ENCODE results near the gene GBP2.
"Not testable (repeated sequence)": the region's sequence is repeated elsewhere in the genome, so short reads cannot be mapped to it uniquely, and the experiment has no call there.

Gene GBP2

DNA sequence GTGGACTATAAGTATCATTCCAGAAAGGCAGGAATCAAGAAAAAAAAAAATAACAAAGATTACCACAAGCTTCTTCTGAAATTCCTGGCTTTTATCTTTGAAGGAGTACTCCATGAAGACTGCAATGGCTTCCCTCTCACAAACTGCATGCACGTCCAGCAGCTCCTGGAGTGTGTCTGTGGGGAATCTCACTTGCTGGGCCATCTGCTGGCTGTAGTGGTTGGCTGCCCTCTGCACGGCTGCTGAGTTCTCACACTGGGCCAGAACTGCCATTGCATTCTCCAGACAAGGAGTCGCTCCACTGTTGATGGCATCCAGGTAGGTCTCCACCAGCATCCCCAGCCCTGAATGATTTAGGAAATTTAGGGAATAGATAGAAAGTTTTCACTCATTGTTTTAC lies 23.3 kb upstream of the GBP2 start:
- no peak overlapping the region for H3K4me3 ChIP-seq (ENCODE audit: low read depth, low read length)
- no peaks in the 10 kb centered on the region for H3K27me3 ChIP-seq (ENCODE audit: control insufficient read depth, insufficient read depth, low read length)
- H3K9me3 ChIP-seq (ENCODE audit: control insufficient read depth, insufficient read depth, low read length): no peaks in the 10 kb centered on the region
- H3K36me3 ChIP-seq (ENCODE audit: control insufficient read depth, insufficient read depth, low read length): no peaks in the 10 kb centered on the region
- H3K9ac ChIP-seq (ENCODE audit: low read depth, low read length): no peak overlapping the region
- no peaks in the 10 kb centered on the region for H3K4me1 ChIP-seq (ENCODE audit: control insufficient read depth, insufficient read depth, low read length)

DNA sequence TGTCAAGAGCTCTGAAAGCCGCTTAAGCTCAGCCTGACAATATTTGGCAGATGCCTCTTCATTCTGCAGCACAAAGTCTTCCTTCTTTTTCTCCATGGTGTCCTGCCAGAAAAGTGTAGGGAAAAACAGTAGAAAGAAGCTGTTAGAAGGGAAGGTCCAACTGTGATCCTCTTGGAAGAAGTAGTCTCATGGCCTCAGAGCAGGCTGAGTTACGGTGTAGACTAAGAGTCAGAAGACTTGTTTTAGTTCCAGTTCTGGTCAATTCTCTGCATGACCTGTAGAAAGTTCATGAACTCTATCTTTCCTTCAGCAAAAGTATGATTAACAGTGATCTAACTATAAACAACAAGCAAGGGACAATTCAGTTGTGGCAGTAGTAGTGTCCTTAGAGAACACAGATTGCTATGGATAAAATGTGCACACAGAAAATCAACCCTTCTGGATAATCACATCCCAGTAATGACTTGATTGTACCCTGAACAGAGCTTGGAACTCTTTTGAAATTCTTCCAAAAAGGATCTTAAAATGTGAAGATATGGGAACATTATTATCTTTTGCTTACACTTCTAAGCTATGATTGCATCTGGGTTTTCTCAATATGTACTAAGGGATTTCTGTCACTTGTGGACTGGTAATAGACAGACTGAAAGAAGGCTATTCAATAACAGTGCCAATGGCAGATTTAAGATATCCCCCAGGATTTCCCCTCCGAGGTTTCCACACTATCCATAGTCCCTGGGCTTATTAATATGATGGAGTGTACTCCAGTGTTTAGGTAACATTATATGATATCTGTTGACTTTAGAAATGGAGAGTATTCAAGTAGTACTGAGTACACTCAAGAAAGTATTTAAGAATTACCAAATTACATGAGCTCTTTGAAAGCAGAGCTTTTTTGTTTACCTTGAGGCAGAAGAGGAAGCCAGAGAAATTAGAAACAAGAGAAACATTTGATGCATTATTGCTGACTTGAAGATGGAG lies 22.1 kb upstream of the GBP2 start:
- no peaks in the 10 kb centered on the region for H3K9me3 ChIP-seq (ENCODE audit: control insufficient read depth, insufficient read depth, low read length)
- no peak overlapping the region for H3K9ac ChIP-seq (ENCODE audit: low read depth, low read length)
- H3K4me1 ChIP-seq (ENCODE audit: control insufficient read depth, insufficient read depth, low read length): no peaks in the 10 kb centered on the region
- H3K27me3 ChIP-seq (ENCODE audit: control insufficient read depth, insufficient read depth, low read length): no peaks in the 10 kb centered on the region
- no peaks in the 10 kb centered on the region for H3K36me3 ChIP-seq (ENCODE audit: control insufficient read depth, insufficient read depth, low read length)
- H3K4me3 ChIP-seq (ENCODE audit: low read depth, low read length): no peak overlapping the region

DNA sequence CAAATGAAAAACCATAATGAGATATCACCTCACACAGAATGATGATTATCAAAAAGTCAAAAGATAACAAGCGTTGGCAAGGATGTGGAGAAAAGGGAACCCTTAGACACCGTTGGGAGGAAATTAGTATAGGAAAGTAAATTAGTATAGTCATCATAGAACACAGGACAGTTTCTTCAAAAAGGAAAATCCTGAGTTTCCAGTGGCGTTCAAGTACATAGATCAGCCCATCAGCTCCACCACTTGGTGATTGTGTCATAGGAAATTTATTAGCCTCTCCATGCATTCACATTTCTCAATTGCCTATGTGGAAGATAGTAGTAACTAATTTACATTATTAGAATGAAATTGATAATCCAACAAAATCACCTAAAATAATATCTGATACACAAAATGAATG lies 20.8 kb upstream of the GBP2 start:
- no peaks in the 10 kb centered on the region for H3K4me1 ChIP-seq (ENCODE audit: control insufficient read depth, insufficient read depth, low read length)
- no peaks in the 10 kb centered on the region for H3K9me3 ChIP-seq (ENCODE audit: control insufficient read depth, insufficient read depth, low read length)
- no peak overlapping the region for H3K4me3 ChIP-seq (ENCODE audit: low read depth, low read length)

GRCh38 chr1:89143484-89143883 lies 17.6 kb upstream of the GBP2 start:
- no peaks in the 10 kb centered on the region for H3K27me3 ChIP-seq (ENCODE audit: control insufficient read depth, insufficient read depth, low read length)
- no peak overlapping the region for H3K4me3 ChIP-seq (ENCODE audit: low read depth, low read length)
- no peaks in the 10 kb centered on the region for H3K4me1 ChIP-seq (ENCODE audit: control insufficient read depth, insufficient read depth, low read length)
- no peaks in the 10 kb centered on the region for H3K36me3 ChIP-seq (ENCODE audit: control insufficient read depth, insufficient read depth, low read length)
- no peaks in the 10 kb centered on the region for H3K9me3 ChIP-seq (ENCODE audit: control insufficient read depth, insufficient read depth, low read length)
- H3K9ac ChIP-seq (ENCODE audit: low read depth, low read length): no peak overlapping the region

More for the DNA sequence above, 20.8 kb upstream of the GBP2 start:
- Histone ChIP-seq H3K36me3 (ENCODE audit: control insufficient read depth, insufficient read depth, low read length) (no peaks in the 10 kb centered on the region), H3K9ac (ENCODE audit: low read depth, low read length) (no peak overlapping the region), H3K27me3 (ENCODE audit: control insufficient read depth, insufficient read depth, low read length) (no peaks in the 10 kb centered on the region)

DNA sequence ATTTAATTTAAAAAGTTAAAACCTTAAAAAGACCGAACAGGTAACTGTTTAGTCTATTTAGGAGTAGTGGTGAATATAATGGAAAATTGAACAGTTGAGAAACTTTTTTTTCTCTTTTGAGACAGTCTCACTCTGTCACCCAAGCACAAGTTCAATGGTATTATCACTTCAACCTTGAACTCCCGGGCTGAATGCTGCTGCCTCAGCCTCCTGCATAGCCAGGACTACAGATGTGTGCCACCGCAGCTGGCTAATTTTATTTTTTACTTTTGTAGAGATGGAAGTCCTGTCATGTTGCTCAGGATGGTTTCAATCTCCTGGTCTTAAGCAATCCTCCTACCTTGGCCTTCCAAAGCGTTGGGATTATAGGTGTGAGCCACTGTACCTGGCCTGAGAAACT lies 16.2 kb upstream of the GBP2 start:
- Histone ChIP-seq H3K4me3 (ENCODE audit: low read depth, low read length) (no peak overlapping the region), H3K4me1 (ENCODE audit: control insufficient read depth, insufficient read depth, low read length) (no peaks in the 10 kb centered on the region), H3K36me3 (ENCODE audit: control insufficient read depth, insufficient read depth, low read length) (no peaks in the 10 kb centered on the region), H3K9ac (ENCODE audit: low read depth, low read length) (no peak overlapping the region), H3K27me3 (ENCODE audit: control insufficient read depth, insufficient read depth, low read length) (no peaks in the 10 kb centered on the region), H3K9me3 (ENCODE audit: control insufficient read depth, insufficient read depth, low read length) (no peaks in the 10 kb centered on the region)

GRCh38 chr1:89133747-89134146 lies 7.8 kb upstream of the GBP2 start:
- Histone ChIP-seq H3K4me3 (ENCODE audit: low read depth, low read length) (no peak overlapping the region), H3K4me1 (ENCODE audit: control insufficient read depth, insufficient read depth, low read length) (no peaks in the 10 kb centered on the region), H3K9me3 (ENCODE audit: control insufficient read depth, insufficient read depth, low read length) (no peaks in the 10 kb centered on the region), H3K27me3 (ENCODE audit: control insufficient read depth, insufficient read depth, low read length) (no peaks in the 10 kb centered on the region), H3K36me3 (ENCODE audit: control insufficient read depth, insufficient read depth, low read length) (no peaks in the 10 kb centered on the region), H3K9ac (ENCODE audit: low read depth, low read length) (no peak overlapping the region)

DNA sequence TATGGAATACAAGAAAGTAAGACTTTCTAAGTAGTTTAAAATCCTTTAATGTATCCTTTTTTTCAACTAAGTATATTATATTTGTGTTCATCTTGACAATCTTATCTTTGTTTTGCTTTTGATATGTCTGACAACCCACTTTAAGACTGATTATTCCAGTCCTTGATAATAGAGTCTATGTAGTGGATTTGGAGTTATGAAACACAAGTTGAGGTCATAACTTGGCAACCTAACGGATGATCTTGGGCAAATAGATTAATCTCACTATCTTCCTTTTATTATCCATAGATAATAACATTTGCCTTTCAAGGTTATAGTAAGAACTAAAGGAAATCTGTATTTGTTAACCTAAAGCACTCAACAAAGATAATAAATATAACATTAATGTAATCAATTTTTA lies 4.8 kb upstream of the GBP2 start:
- H3K4me3 ChIP-seq (ENCODE audit: low read depth, low read length): no peak overlapping the region
- no peaks in the 10 kb centered on the region for H3K9me3 ChIP-seq (ENCODE audit: control insufficient read depth, insufficient read depth, low read length)
- no peak overlapping the region for H3K9ac ChIP-seq (ENCODE audit: low read depth, low read length)
- no peaks in the 10 kb centered on the region for H3K36me3 ChIP-seq (ENCODE audit: control insufficient read depth, insufficient read depth, low read length)
- no peaks in the 10 kb centered on the region for H3K27me3 ChIP-seq (ENCODE audit: control insufficient read depth, insufficient read depth, low read length)
- H3K4me1 ChIP-seq (ENCODE audit: control insufficient read depth, insufficient read depth, low read length): no peaks in the 10 kb centered on the region

DNA sequence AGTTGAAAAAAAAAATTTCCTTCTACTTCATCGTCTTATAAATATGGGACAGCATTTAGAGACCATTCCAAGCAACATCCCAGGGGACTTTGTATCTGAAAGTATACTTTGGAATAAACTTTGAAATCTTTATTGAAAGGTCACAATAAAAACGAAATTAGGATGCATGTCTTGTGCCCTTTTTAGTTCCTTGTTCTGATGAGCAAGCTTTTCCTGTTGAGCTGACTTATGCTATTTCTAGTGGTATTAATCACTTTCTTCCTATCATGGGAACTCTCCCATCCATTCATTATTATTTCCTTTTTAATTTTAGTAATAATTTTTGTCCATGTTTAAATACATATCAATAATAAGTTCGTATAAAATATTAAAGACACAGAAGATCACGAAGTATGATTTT lies 4.0 kb upstream of the GBP2 start:
- no peaks in the 10 kb centered on the region for H3K36me3 ChIP-seq (ENCODE audit: control insufficient read depth, insufficient read depth, low read length)
- no peak overlapping the region for H3K9ac ChIP-seq (ENCODE audit: low read depth, low read length)
- H3K4me1 ChIP-seq (ENCODE audit: control insufficient read depth, insufficient read depth, low read length): no peaks in the 10 kb centered on the region
- H3K4me3 ChIP-seq (ENCODE audit: low read depth, low read length): no peak overlapping the region
- H3K9me3 ChIP-seq (ENCODE audit: control insufficient read depth, insufficient read depth, low read length): no peaks in the 10 kb centered on the region
- no peaks in the 10 kb centered on the region for H3K27me3 ChIP-seq (ENCODE audit: control insufficient read depth, insufficient read depth, low read length)

DNA sequence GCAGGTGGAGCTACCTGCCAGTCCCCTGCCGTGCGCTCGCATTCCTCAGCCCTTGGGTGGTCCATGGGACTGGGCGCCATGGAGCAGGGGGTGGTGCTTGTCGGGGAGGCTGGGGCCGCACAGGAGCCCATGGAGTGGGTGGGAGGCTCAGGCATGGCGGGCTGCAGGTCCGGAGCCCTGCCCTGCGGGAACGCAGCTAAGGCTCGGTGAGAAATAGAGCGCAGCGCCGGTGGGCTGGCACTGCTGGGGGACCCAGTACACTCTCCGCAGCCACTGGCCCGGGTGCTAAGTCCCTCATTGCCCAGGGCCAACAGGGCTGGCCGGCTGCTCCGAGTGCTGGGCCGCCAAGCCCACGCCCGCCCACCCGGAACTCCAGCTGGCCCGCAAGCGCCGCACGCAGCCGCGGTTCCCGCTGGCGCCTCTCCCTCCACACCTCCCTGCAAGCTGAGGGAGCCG lies 2.1 kb upstream of the GBP2 start:
- not testable (repeated sequence) for H3K9me3 ChIP-seq (ENCODE audit: control insufficient read depth, insufficient read depth, low read length); H3K9ac ChIP-seq (ENCODE audit: low read depth, low read length); H3K36me3 ChIP-seq (ENCODE audit: control insufficient read depth, insufficient read depth, low read length); H3K27me3 ChIP-seq (ENCODE audit: control insufficient read depth, insufficient read depth, low read length); H3K4me1 ChIP-seq (ENCODE audit: control insufficient read depth, insufficient read depth, low read length); H3K4me3 ChIP-seq (ENCODE audit: low read depth, low read length)

- not testable (repeated sequence) for H3K9me3 ChIP-seq (ENCODE audit: control insufficient read depth, insufficient read depth, low read length); H3K4me1 ChIP-seq (ENCODE audit: control insufficient read depth, insufficient read depth, low read length); H3K4me3 ChIP-seq (ENCODE audit: low read depth, low read length); H3K9ac ChIP-seq (ENCODE audit: low read depth, low read length); H3K36me3 ChIP-seq (ENCODE audit: control insufficient read depth, insufficient read depth, low read length); H3K27me3 ChIP-seq (ENCODE audit: control insufficient read depth, insufficient read depth, low read length)
Observed at GRCh38 chr1:89126602-89127565, 970 bp upstream of the GBP2 start.

GRCh38 chr1:89125240-89125912 lies 538 bp downstream of the GBP2 start:
- no peaks in the 10 kb centered on the region for H3K27me3 ChIP-seq (ENCODE audit: control insufficient read depth, insufficient read depth, low read length)
- H3K9me3 ChIP-seq (ENCODE audit: control insufficient read depth, insufficient read depth, low read length): no peaks in the 10 kb centered on the region
- no peaks in the 10 kb centered on the region for H3K4me1 ChIP-seq (ENCODE audit: control insufficient read depth, insufficient read depth, low read length)
- H3K4me3 ChIP-seq (ENCODE audit: low read depth, low read length): no peak overlapping the region
- H3K36me3 ChIP-seq (ENCODE audit: control insufficient read depth, insufficient read depth, low read length): no peaks in the 10 kb centered on the region
- no peak overlapping the region for H3K9ac ChIP-seq (ENCODE audit: low read depth, low read length)
